OCI-LY7 (cell line): ENCODE data around the gene HSPA4. TPM values are rescaled to one million over a fixed set of nuclear protein-coding genes. Genes with fewer than 3 reads are reported as not detected.

Experiments
- BruUV-seq: library from RNA; stranded (reverse); fragments of 400-500 nt; replicated peaks from 2 replicates; lab custom pipeline; 2021; lab: Mats Ljungman, UMichigan
- CTCF ChIA-PET: fragments of 300-600 bp; sonication (Branson Sonifier 250); formaldehyde crosslinking; loops from one replicate; lab custom pipeline; 2022; ENCODE audit warnings: antibody characterized with exemption; ENCODE audit not compliant: unreplicated experiment; lab: Charles Lee
- POLR2A ChIA-PET: fragments of 300-600 bp; sonication (Branson Sonifier 250); formaldehyde crosslinking; loops from one replicate; lab custom pipeline; 2022; ENCODE audit warnings: antibody characterized with exemption; lab: Charles Lee
- DNase-seq: peaks from one replicate; pipeline ENCODE4 v3.0.0-alpha.2; 2015; ENCODE audit warnings: low spot score
- H2AFZ ChIP-seq: fragments of 200-600 bp; sonication (generic), shearing (Covaris generic); 2 replicates; pipeline ENCODE4 v1.6.1; 2014; ENCODE audit warnings: mild to moderate bottlenecking, antibody characterized with exemption, low read length, moderate library complexity
- H3K27ac ChIP-seq: fragments of 200-600 bp; sonication (generic); 2 replicates; pipeline ENCODE4 v1.5.1; 2014; ENCODE audit warnings: mixed run types, low read depth, mild to moderate bottlenecking, moderate library complexity, low read length, inconsistent platforms; ENCODE audit not compliant: poor library complexity, severe bottlenecking
- H3K36me3 ChIP-seq: fragments of 200-600 bp; sonication (generic); 2 replicates; pipeline ENCODE4 v1.6.1; 2014; ENCODE audit warnings: mild to moderate bottlenecking, antibody characterized with exemption, low read length, moderate library complexity, mixed read lengths; ENCODE audit not compliant: insufficient read depth
- H3K4me1 ChIP-seq: fragments of 200-600 bp; sonication (generic); 2 replicates; pipeline ENCODE4 v1.5.1; 2014; ENCODE audit warnings: mild to moderate bottlenecking, low read length; ENCODE audit not compliant: insufficient read depth, poor library complexity, severe bottlenecking
- H3K4me2 ChIP-seq: fragments of 200-600 bp; sonication (generic); 2 replicates; pipeline ENCODE4 v1.6.1; 2014; ENCODE audit warnings: mild to moderate bottlenecking, low read length
- H3K4me3 ChIP-seq: fragments of 200-600 bp; sonication (generic); 2 replicates; pipeline ENCODE4 v1.5.1; 2014; ENCODE audit warnings: mild to moderate bottlenecking, low read depth, low read length; ENCODE audit not compliant: poor library complexity, severe bottlenecking
- H3K79me2 ChIP-seq: fragments of 200-600 bp; sonication (generic); 2 replicates; pipeline ENCODE4 v1.6.1; 2016; ENCODE audit warnings: low read depth, mild to moderate bottlenecking, low read length, moderate library complexity, mixed read lengths; ENCODE audit not compliant: insufficient read depth
- H3K9me2 ChIP-seq: fragments of 200-600 bp; sonication (generic); 2 replicates; pipeline ENCODE4 v1.6.1; 2016; ENCODE audit warnings: mild to moderate bottlenecking, low read length, mixed read lengths; ENCODE audit not compliant: insufficient read depth
- H3K9me3 ChIP-seq: fragments of 200-600 bp; sonication (generic); 2 replicates; pipeline ENCODE4 v1.6.1; 2014; ENCODE audit warnings: mild to moderate bottlenecking, mixed run types, low read length, mixed read lengths
- H4K20me1 ChIP-seq: fragments of 200-600 bp; sonication (generic); 2 replicates; pipeline ENCODE4 v1.6.1; 2014; ENCODE audit warnings: mild to moderate bottlenecking, antibody characterized with exemption, low read length, moderate library complexity, mixed read lengths; ENCODE audit not compliant: insufficient read depth
- EZH2phosphoT487 ChIP-seq: fragments of 200-600 bp; sonication (generic); IDR thresholded peaks from 2 replicates; pipeline ENCODE4 v1.6.1; 2018; ENCODE audit warnings: low read depth, borderline replicate concordance, mild to moderate bottlenecking, mixed run types, antibody characterized with exemption, low read length, moderate library complexity, mixed read lengths
- intact Hi-C: fragments of 100-400 bp; cut with micrococcal nuclease; formaldehyde crosslinking; loops from one replicate; pipeline ENCODE4 v1.10.0; 2022; ENCODE audit not compliant: unreplicated experiment
- total RNA-seq, 2 experiments: library from RNA; depleted of rRNA in 1 of 2; stranded (reverse); fragments of >200 nt in 1 of 2; shearing (Covaris generic) in 1 of 2; gene quantifications; 2 replicates each; pipeline ENCODE4 v1.2.3, GENCODE V29; 2014 to 2022
- TF ChIP-seq, protein P1 (sequence below): fragments of 200-600 bp; sonication (generic); conservative IDR thresholded peaks from 2 replicates; pipeline ENCODE4 v1.5.1; 2014; ENCODE audit warnings: mild to moderate bottlenecking, antibody characterized with exemption, low read length, moderate library complexity, mixed read lengths

The HSPA4 gene
- total RNA-seq, 2 experiments from 2014 or later, result 65.4 to 226 TPM

- Histone ChIP-seq H4K20me1 (peaks cover 17% of the 10 kb centered on the region), H3K4me1 (peaks cover 45% of the 10 kb centered on the region), H2AFZ (no peak overlapping the region; the same call in 1 of the 2 replicates), H3K4me3 (peak overlapping the region; percentile 99), H3K9me3 (no peaks in the 10 kb centered on the region), H3K4me2 (peak overlapping the region; percentile 93), H3K27ac (peak overlapping the region; percentile 97), H3K79me2 (peaks cover 78% of the 10 kb centered on the region), H3K36me3 (peaks cover 51% of the 10 kb centered on the region), H3K9me2 (no peaks in the 10 kb centered on the region)
- peak; percentile 75 for DNase-seq
- ChIA-PET CTCF (no interaction called here), POLR2A (interaction anchor here (0.6 to 5.9 kb wide), 13 partner anchors 8 to 951 kb away, joined by 3 to 70 read pairs (median 4); partner anchors contain the start of genes AFF4 and ZCCHC10)
- intact Hi-C loops, result no loop called here
- BruUV-seq, result no TSS peak
- TF ChIP-seq EZH2phosphoT487, result no peak
- TF ChIP-seq, protein P1, sequence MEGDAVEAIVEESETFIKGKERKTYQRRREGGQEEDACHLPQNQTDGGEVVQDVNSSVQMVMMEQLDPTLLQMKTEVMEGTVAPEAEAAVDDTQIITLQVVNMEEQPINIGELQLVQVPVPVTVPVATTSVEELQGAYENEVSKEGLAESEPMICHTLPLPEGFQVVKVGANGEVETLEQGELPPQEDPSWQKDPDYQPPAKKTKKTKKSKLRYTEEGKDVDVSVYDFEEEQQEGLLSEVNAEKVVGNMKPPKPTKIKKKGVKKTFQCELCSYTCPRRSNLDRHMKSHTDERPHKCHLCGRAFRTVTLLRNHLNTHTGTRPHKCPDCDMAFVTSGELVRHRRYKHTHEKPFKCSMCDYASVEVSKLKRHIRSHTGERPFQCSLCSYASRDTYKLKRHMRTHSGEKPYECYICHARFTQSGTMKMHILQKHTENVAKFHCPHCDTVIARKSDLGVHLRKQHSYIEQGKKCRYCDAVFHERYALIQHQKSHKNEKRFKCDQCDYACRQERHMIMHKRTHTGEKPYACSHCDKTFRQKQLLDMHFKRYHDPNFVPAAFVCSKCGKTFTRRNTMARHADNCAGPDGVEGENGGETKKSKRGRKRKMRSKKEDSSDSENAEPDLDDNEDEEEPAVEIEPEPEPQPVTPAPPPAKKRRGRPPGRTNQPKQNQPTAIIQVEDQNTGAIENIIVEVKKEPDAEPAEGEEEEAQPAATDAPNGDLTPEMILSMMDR, result no peak
Measured at GRCh38 chr5:133052317-133053175, 733 bp downstream of the HSPA4 start.

DNA sequence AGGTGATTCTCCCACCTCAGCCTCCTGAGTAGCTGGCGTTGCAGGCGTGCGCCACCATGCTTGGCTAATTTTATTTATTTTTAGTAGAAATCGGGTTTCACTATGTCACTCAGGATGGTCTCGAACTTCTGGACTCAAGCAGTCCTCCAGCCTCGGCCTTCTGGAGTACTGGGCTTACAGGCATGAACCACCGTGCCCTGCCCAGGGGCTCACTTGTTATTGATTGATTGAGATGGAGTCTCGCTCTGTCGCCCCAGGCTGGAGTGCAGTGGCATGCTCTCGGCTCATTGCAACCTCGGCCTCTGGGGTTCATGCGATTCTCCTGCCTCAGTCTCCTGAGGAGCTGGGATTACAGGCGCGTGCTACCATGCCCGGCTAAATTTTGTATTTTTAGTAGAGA lies 1.6 kb downstream of the HSPA4 start:
- Histone ChIP-seq H3K4me1 (peaks cover 50% of the 10 kb centered on the region), H3K4me2 (peak overlapping the region; percentile 93), H3K27ac (no peak overlapping the region), H4K20me1 (peaks cover 21% of the 10 kb centered on the region), H3K9me2 (no peaks in the 10 kb centered on the region), H3K79me2 (peaks cover 87% of the 10 kb centered on the region), H3K36me3 (peaks cover 60% of the 10 kb centered on the region), H3K9me3 (no peaks in the 10 kb centered on the region), H3K4me3 (peak overlapping the region; percentile 99), H2AFZ (no peak overlapping the region)
- POLR2A ChIA-PET, result interaction anchor here (0.8 to 3.3 kb wide), 3 partner anchors 9 to 51 kb away, joined by 4 to 41 read pairs (median 5); no protein-coding TSS in a partner anchor
- intact Hi-C loops, result no loop called here
- BruUV-seq, result no TSS peak
- CTCF ChIA-PET, result no interaction called here
- TF ChIP-seq, protein P1, result no peak
- no peak for TF ChIP-seq EZH2phosphoT487
- DNase-seq, result no peak
